ENCODE measurements around the gene GAK. TPM values are rescaled to one million over a fixed set of nuclear protein-coding genes. Genes with fewer than 3 reads are reported as not detected.
"Not testable (repeated sequence)": the region's sequence is repeated elsewhere in the genome, so short reads cannot be mapped to it uniquely, and the experiment has no call there.

Gene GAK
- total and polyA plus RNA-seq, 9 donors, result 26.4 to 44.0 (median 33.2) TPM

DNA sequence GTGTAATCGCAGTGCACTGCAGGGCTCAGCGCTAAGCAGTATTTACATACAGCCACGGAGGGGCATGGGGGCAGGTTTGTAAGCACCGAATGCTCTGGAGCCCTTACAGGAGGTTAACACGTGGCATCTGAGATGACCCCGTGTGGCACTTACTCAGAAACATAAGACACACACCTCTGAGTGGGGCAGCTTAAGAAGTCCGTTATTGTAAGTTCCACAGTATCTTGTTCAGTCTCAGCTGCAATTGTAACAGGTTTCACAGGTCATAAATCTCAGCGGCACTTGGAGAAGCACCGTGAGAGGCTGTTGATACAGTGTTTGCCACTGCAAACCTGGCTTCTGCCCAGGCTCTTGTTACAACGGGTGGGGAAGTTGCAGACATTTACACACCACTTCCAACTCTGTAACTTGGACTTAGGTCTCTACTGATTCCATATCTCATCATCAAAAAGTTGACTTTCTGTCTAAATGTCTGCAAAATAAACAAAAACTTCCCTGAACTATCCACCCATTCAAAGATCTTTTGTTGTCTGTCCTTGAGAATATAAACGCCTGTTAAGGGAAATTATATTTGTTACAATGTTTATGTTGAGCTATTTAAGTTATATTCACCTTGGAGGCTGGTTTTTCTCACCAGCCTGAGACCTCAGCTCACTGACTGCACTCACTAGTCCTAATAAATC, 116.5 kb downstream of the GAK start:
- H3K27ac ChIP-seq (ENCODE audit: low read length), result no peak overlapping the region
- peaks cover 55% of the 10 kb centered on the region for H3K27me3 ChIP-seq (ENCODE audit: control insufficient read depth, insufficient read depth, low read length)
- no peak for DNase-seq
- no peak overlapping the region for H3K4me3 ChIP-seq (ENCODE audit: low read length)
- H3K36me3 ChIP-seq (ENCODE audit: control insufficient read depth, insufficient read depth, low read length), result no peaks in the 10 kb centered on the region
- H3K9me3 ChIP-seq (replicated peaks; ENCODE audit: control insufficient read depth, low read depth, low read length), result no peaks in the 10 kb centered on the region
- no peaks in the 10 kb centered on the region for H3K4me1 ChIP-seq (ENCODE audit: control insufficient read depth, insufficient read depth, low read length)
- WGBS (ENCODE audit: insufficient coverage), result 14% methylated on average over 6 of the region's 11 CpGs

DNA sequence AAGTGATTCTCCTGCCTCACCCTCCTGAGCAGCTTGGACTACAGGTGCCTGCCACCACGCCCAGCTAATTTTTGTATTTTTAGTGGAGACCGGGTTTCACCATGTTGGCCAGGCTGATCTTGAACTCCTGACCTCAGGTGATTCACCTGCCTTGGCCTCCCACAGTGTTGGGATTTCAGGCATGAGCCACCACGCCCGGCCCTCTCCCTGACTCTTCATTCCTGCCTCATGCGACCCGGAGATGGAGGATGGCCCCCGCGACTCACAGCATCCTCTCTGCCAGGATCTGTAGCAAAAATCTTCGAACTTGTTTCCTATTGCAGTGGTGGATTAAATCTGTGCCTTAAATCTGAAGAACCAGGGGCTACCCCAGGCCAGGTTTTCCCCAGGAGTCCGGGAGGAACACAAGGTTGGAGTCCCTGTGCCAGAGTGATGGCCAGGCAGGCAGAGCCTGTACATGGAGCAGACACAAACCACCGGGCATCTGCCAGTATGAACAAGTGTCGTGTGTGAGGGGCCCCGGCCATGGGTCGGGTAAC, 117.7 kb downstream of the GAK start:
- no peak for DNase-seq
- no peaks in the 10 kb centered on the region for H3K36me3 ChIP-seq (ENCODE audit: control insufficient read depth, insufficient read depth, low read length)
- no peaks in the 10 kb centered on the region for H3K4me1 ChIP-seq (ENCODE audit: control insufficient read depth, insufficient read depth, low read length)
- H3K27me3 ChIP-seq (ENCODE audit: control insufficient read depth, insufficient read depth, low read length), result peaks cover 49% of the 10 kb centered on the region
- H3K9me3 ChIP-seq (replicated peaks; ENCODE audit: control insufficient read depth, low read depth, low read length), result no peaks in the 10 kb centered on the region
- no peak overlapping the region for H3K4me3 ChIP-seq (ENCODE audit: low read length)
- WGBS (ENCODE audit: insufficient coverage), result 75% methylated on average over 14 of the region's 14 CpGs
- H3K27ac ChIP-seq (ENCODE audit: low read length), result no peak overlapping the region

DNA sequence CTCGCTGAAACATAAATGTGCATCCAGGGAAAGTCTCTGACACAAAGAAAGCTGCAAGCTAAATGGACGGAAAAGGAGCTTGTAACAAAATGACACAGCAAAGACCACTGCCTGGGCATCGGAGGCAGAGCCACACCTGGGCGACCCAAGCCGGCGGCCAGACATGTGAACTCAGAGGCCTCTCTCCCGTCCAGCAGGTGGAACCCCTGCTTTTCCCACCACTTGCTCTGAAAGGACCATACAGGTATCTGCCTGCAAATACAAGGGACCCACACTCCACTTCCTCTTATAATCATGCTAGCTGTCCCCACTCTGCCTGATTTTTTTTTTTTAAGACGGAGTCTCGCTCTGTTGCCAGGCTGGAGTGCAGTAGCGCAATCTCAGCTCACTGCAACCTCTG, 118.2 kb downstream of the GAK start:
- DNase-seq, result no peak
- Histone ChIP-seq H3K4me3 (ENCODE audit: low read length) (no peak overlapping the region), H3K9me3 (replicated peaks; ENCODE audit: control insufficient read depth, low read depth, low read length) (no peaks in the 10 kb centered on the region), H3K27ac (ENCODE audit: low read length) (no peak overlapping the region), H3K36me3 (ENCODE audit: control insufficient read depth, insufficient read depth, low read length) (no peaks in the 10 kb centered on the region), H3K27me3 (ENCODE audit: control insufficient read depth, insufficient read depth, low read length) (peaks cover 47% of the 10 kb centered on the region), H3K4me1 (ENCODE audit: control insufficient read depth, insufficient read depth, low read length) (no peaks in the 10 kb centered on the region)
- WGBS (ENCODE audit: insufficient coverage), result 56% methylated on average over 10 of the region's 10 CpGs

DNA sequence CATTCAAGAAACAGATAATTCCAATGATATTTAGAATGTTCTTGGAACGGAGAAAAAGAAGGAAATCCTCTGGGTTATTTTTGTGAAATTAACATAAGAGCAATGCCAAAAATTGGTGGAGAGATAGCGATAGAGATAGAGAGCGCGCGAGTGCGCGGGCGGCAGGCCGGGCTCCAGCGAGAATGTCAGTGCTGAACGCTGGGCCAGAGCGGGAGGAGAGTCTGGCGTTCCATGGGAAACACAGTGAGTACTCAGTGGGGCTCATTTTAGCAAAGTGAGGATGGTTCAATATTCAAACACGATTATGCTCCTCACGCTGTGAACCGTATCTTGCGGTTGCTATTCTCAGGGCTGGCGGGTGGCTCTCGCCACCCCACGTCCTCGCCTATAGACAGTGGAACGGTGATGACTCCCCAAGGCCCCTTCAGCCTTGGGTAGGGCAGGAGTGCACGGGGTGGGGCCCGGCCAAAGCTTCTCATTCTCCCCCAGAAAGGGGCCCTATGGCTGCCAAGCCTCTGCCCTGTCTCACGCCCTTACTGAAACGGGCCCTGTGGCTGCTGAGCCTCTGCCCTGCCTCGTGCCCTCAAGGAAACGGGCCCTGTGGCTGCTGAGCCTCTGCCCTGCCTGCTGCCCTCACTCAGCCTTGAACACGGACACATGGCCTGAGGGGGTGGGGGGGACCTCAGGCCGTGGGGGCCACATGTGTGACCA, 123.1 kb downstream of the GAK start:
- H3K4me3 ChIP-seq (ENCODE audit: low read length), result no peak overlapping the region
- no peak overlapping the region for H3K27ac ChIP-seq (ENCODE audit: low read length)
- peaks cover 17% of the 10 kb centered on the region for H3K27me3 ChIP-seq (ENCODE audit: control insufficient read depth, insufficient read depth, low read length)
- 84% methylated on average over 23 of the region's 30 CpGs for WGBS (ENCODE audit: insufficient coverage)
- no peak for DNase-seq
- no peaks in the 10 kb centered on the region for H3K9me3 ChIP-seq (replicated peaks; ENCODE audit: control insufficient read depth, low read depth, low read length)
- H3K4me1 ChIP-seq (ENCODE audit: control insufficient read depth, insufficient read depth, low read length), result no peaks in the 10 kb centered on the region
- H3K36me3 ChIP-seq (ENCODE audit: control insufficient read depth, insufficient read depth, low read length), result no peaks in the 10 kb centered on the region

DNA sequence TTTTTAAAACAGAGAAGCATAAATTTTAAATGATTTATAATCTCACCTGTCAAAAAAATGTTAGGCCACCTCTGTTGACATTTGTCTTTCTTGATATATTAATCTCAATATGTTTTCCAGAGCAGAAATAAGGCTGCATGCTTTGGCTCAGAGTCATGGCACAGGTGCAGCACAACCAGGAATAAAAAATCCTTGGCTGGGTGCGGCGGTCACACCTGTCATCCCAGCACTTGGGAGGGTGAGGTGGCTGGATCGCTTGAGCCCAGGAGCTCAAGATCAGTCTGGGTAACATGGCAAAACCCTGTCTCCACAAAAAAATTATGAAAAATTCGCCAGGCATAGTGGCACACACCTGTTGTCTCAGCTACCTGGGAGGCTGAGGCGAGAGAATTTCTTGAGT, 124.3 kb downstream of the GAK start:
- Histone ChIP-seq H3K27me3 (ENCODE audit: control insufficient read depth, insufficient read depth, low read length) (peaks cover 7% of the 10 kb centered on the region), H3K4me3 (ENCODE audit: low read length) (no peak overlapping the region), H3K36me3 (ENCODE audit: control insufficient read depth, insufficient read depth, low read length) (no peaks in the 10 kb centered on the region), H3K9me3 (replicated peaks; ENCODE audit: control insufficient read depth, low read depth, low read length) (no peaks in the 10 kb centered on the region), H3K4me1 (ENCODE audit: control insufficient read depth, insufficient read depth, low read length) (no peaks in the 10 kb centered on the region), H3K27ac (ENCODE audit: low read length) (no peak overlapping the region)
- no peak for DNase-seq
- WGBS (ENCODE audit: insufficient coverage), result no CpG with 5 or more reads among the region's 5 CpGs

DNA sequence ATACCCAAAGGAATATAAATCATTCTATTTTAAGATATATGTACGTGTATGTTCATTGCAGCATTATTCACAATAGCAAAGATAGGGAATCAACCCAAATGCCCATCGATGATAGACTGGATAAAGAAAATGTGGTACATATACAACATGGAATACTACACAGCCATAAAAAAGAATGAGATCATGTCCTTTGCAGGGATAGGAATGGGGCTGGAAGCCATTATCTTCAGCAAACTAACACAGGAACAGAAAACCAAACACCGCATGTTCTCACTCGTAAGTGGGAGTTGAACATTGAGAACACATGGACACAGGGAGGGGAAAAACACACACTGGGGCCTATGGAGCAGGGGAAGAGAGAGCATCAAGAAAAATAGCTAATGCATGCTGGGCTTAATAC, 125.1 kb downstream of the GAK start:
- H3K4me1 ChIP-seq (ENCODE audit: control insufficient read depth, insufficient read depth, low read length); DNase-seq; H3K36me3 ChIP-seq (ENCODE audit: control insufficient read depth, insufficient read depth, low read length); H3K27ac ChIP-seq (ENCODE audit: low read length); H3K9me3 ChIP-seq (replicated peaks; ENCODE audit: control insufficient read depth, low read depth, low read length); H3K4me3 ChIP-seq (ENCODE audit: low read length); H3K27me3 ChIP-seq (ENCODE audit: control insufficient read depth, insufficient read depth, low read length): not testable (repeated sequence)
- WGBS (ENCODE audit: insufficient coverage), result no CpG with 5 or more reads among the region's 4 CpGs

DNA sequence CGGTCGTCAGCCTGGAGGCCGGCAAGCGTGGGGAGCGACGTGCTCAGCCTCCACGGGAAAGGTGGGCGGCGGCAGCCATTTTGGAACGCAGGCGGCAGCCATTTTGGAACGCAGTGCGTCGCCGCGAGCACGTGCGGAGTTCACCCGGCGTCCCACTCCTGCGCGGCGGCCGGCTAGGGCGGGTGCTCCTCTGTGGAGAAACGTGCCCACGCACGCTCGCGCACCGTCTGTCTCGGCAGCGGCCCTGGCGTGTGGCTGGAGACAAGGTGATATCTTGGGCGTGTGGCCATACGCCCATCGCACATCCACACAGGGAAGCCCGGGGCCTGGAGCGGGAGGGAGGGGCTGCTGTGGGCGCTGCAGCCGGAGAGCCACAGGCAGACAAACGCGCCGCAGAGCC, 127.3 kb downstream of the GAK start:
- no peaks in the 10 kb centered on the region for H3K27me3 ChIP-seq (ENCODE audit: control insufficient read depth, insufficient read depth, low read length)

DNA sequence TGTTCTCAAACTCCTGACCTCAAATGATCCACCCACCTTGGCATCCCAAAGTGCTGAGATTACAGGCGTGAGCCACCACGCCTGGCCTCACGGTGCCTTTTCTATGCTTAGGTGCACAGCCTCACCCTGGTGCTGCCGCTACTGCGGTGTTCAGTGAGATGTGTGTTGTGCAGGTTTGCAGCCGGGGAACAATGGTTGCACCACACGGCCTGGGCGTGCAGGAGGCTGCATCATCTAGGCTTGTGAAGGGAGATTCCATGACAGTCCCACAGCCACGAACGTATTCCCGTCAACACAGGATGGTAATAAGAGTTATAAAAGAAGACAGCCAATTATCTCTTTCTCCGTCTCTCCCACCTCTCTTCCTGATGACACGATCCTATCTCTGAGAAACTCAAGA, 128.2 kb downstream of the GAK start:
- Histone ChIP-seq H3K36me3 (ENCODE audit: control insufficient read depth, insufficient read depth, low read length) (no peaks in the 10 kb centered on the region), H3K27me3 (ENCODE audit: control insufficient read depth, insufficient read depth, low read length) (no peaks in the 10 kb centered on the region), H3K9me3 (replicated peaks; ENCODE audit: control insufficient read depth, low read depth, low read length) (peaks cover 3% of the 10 kb centered on the region), H3K4me1 (ENCODE audit: control insufficient read depth, insufficient read depth, low read length) (no peaks in the 10 kb centered on the region), H3K4me3 (ENCODE audit: low read length) (no peak overlapping the region), H3K27ac (ENCODE audit: low read length) (no peak overlapping the region)
- 83% methylated on average over 9 of the region's 13 CpGs for WGBS (ENCODE audit: insufficient coverage)
- no peak for DNase-seq

More for the DNA sequence above, 127.3 kb downstream of the GAK start:
- no peak overlapping the region for H3K27ac ChIP-seq (ENCODE audit: low read length)
- 71% methylated on average over 36 of the region's 44 CpGs for WGBS (ENCODE audit: insufficient coverage)
- no peaks in the 10 kb centered on the region for H3K4me1 ChIP-seq (ENCODE audit: control insufficient read depth, insufficient read depth, low read length)
- no peaks in the 10 kb centered on the region for H3K36me3 ChIP-seq (ENCODE audit: control insufficient read depth, insufficient read depth, low read length)
- DNase-seq, result no peak
- no peak overlapping the region for H3K4me3 ChIP-seq (ENCODE audit: low read length)
- peaks cover 3% of the 10 kb centered on the region for H3K9me3 ChIP-seq (replicated peaks; ENCODE audit: control insufficient read depth, low read depth, low read length)

DNA sequence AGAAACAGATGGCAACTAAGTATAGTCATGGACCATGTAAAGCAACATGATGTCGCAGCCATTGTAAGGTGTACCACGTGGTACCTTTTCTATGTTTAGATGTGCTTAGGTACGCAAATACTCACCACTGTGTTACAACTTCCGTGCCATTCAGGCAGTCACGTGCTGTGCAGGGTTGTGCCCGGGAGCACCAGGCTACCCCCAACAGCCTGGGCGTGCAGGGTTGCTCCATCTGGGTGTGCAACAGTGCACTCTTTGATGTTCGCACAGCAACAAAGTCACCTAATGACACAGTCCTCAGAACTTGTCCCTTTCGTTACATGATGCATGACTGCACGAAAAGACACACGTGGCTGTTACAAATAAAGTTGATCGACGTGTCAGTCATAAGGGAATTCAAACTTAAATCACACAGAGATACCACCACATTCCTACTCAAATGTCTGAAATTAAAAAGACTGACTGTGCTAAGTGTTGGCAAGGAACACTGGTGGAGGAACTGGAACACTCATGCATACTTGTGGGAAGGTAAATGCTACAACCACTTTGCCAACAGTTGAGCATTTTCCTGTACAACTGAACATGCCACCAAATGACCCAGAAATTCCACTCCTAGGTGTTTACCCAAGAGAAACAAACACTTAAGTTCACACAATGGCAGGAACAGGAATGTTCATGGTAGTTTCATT, 130.5 kb downstream of the GAK start:
- peaks cover 3% of the 10 kb centered on the region for H3K9me3 ChIP-seq (replicated peaks; ENCODE audit: control insufficient read depth, low read depth, low read length)
- H3K27ac ChIP-seq (ENCODE audit: low read length), result no peak overlapping the region
- no peak for DNase-seq
- WGBS (ENCODE audit: insufficient coverage), result 79% methylated on average over 8 of the region's 13 CpGs
- no peaks in the 10 kb centered on the region for H3K4me1 ChIP-seq (ENCODE audit: control insufficient read depth, insufficient read depth, low read length)
- no peak overlapping the region for H3K4me3 ChIP-seq (ENCODE audit: low read length)
- peaks cover 13% of the 10 kb centered on the region for H3K27me3 ChIP-seq (ENCODE audit: control insufficient read depth, insufficient read depth, low read length)
- no peaks in the 10 kb centered on the region for H3K36me3 ChIP-seq (ENCODE audit: control insufficient read depth, insufficient read depth, low read length)

Data from muscle of leg (tissue), 11 donors.